HCT116 (cell line): ENCODE results near the gene BAIAP2. TPM values are rescaled to one million over a fixed set of nuclear protein-coding genes. Genes with fewer than 3 reads are reported as not detected.

Experiments
- ATAC-seq: fragments of 200-7000 bp; cut with Tn5 transposase; 2 replicates; pipeline ENCODE4 v1.9.1; 2020; ENCODE audit warnings: mild to moderate bottlenecking, moderate library complexity
- BruUV-seq: library from RNA; stranded (reverse); fragments of 400-500 nt; replicated peaks from 2 replicates; lab custom pipeline; 2021; lab: Mats Ljungman, UMichigan
- CTCF ChIA-PET: fragments of 300-600 bp; sonication (Branson Sonifier 250); formaldehyde crosslinking; loops from one replicate; lab custom pipeline; 2021; ENCODE audit warnings: antibody characterized with exemption; lab: Charles Lee
- POLR2A ChIA-PET: fragments of 300-600, 350-600 bp; sonication (Branson Sonifier 250); formaldehyde crosslinking; loops from one replicate; lab custom pipeline; 2021; ENCODE audit warnings: antibody characterized with exemption; lab: Charles Lee
- RAD21 ChIA-PET, 2 experiments: fragments of 300-600 bp; sonication (Branson Sonifier 250); formaldehyde crosslinking; loops; one replicate each; lab custom pipeline; 2023; ENCODE audit warnings: low total read pairs in 2 of 2; ENCODE audit not compliant: uncharacterized antibody in 2 of 2, unreplicated experiment in 2 of 2, low non-redundant PET in 1 of 2; lab: Charles Lee
- DNase-seq: peaks from one replicate; pipeline ENCODE4 v3.0.0-alpha.2; 2010; ENCODE audit warnings: low read depth, low spot score
- H2AFZ ChIP-seq: fragments of 200-600 bp; shearing (Covaris generic), sonication (generic); 2 replicates; pipeline ENCODE4 v1.6.1; 2017; ENCODE audit warnings: low read depth, mixed run types, mixed read lengths, antibody characterized with exemption, low read length; ENCODE audit not compliant: poor library complexity, severe bottlenecking
- H3K27ac ChIP-seq: 2 replicates; pipeline ENCODE4 v1.5.1; 2012; ENCODE audit warnings: low read depth, low read length
- H3K27me3 ChIP-seq: fragments of 200-600 bp; sonication (generic); 2 replicates; pipeline ENCODE4 v1.6.1; 2016; ENCODE audit warnings: mixed run types, low read length, mixed read lengths; ENCODE audit not compliant: insufficient read depth
- H3K36me3 ChIP-seq, 2 experiments: fragments of 200-500 bp in 1 of 2; fragments of 200-600 bp in 1 of 2; sonication (Bioruptor generic) in 1 of 2; sonication (generic) in 1 of 2; 2 replicates each; pipeline versions ENCODE4 v1.5.1 to v1.6.1; 2014 to 2016; ENCODE audit warnings: low read length in 2 of 2, inconsistent platforms in 1 of 2, mixed read lengths in 1 of 2, mixed run types in 1 of 2; ENCODE audit not compliant: insufficient read depth in 2 of 2, control insufficient read depth in 1 of 2
- H3K4me1 ChIP-seq, 2 experiments: fragments of 200-600 bp in 1 of 2; sonication (generic) in 1 of 2; 2 replicates each; pipeline versions ENCODE4 v1.5.1 to v1.6.1; 2012 to 2017; ENCODE audit warnings: low read length in 2 of 2, inconsistent platforms in 1 of 2, mild to moderate bottlenecking in 1 of 2, mixed read lengths in 1 of 2, mixed run types in 1 of 2, moderate library complexity in 1 of 2; ENCODE audit not compliant: insufficient read depth in 2 of 2, control insufficient read depth in 1 of 2
- H3K4me2 ChIP-seq: fragments of 200-600 bp; sonication (generic); 2 replicates; pipeline ENCODE4 v1.6.1; 2017; ENCODE audit warnings: mixed run types, low read length, mixed read lengths
- H3K4me3 ChIP-seq, 2 experiments: fragments of 200-600 bp in 1 of 2; sonication (generic) in 1 of 2; replicated peaks in 1 of 2; 2 replicates each; pipeline ENCODE4 v1.5.1; 2011 to 2016; ENCODE audit warnings: low read length in 2 of 2, control low read depth in 1 of 2, low read depth in 1 of 2, mild to moderate bottlenecking in 1 of 2, mixed read lengths in 1 of 2, mixed run types in 1 of 2
- H3K79me2 ChIP-seq: fragments of 200-600 bp; sonication (generic); 2 replicates; pipeline ENCODE4 v1.6.1; 2017; ENCODE audit warnings: mild to moderate bottlenecking, mixed run types, low read length, moderate library complexity, mixed read lengths; ENCODE audit not compliant: insufficient read depth
- H3K9ac ChIP-seq: fragments of 200-600 bp; sonication (generic); 2 replicates; pipeline ENCODE4 v1.6.1; 2016; ENCODE audit warnings: low read length, mixed read lengths
- H3K9me2 ChIP-seq: fragments of 200-600 bp; sonication (generic), shearing (Covaris generic); 2 replicates; pipeline ENCODE4 v1.6.1; 2017; ENCODE audit warnings: mixed run types, mild to moderate bottlenecking, moderate library complexity; ENCODE audit not compliant: insufficient read depth
- H3K9me3 ChIP-seq, 2 experiments: fragments of 200-500 bp in 1 of 2; fragments of 200-600 bp in 1 of 2; sonication (Bioruptor generic) in 1 of 2; sonication (generic) in 1 of 2; 2 replicates each; pipeline ENCODE4 v1.6.1; 2014 to 2017; ENCODE audit warnings: low read length in 2 of 2, mixed read lengths in 2 of 2, inconsistent platforms in 1 of 2, low read depth in 1 of 2, mild to moderate bottlenecking in 1 of 2, mixed run types in 1 of 2, moderate library complexity in 1 of 2; ENCODE audit not compliant: control insufficient read depth in 1 of 2, insufficient read depth in 1 of 2
- H4K20me1 ChIP-seq: fragments of 200-600 bp; sonication (generic), shearing (Covaris generic); 2 replicates; pipeline ENCODE4 v1.6.1; 2017; ENCODE audit warnings: mixed run types, mild to moderate bottlenecking, moderate library complexity; ENCODE audit not compliant: insufficient read depth
- ATF3 ChIP-seq: IDR thresholded peaks from 2 replicates; pipeline ENCODE4 v1.6.1; 2012
- CBX3 ChIP-seq: IDR thresholded peaks from 2 replicates; pipeline ENCODE4 v1.6.1; 2012; ENCODE audit warnings: low read depth
- CEBPB ChIP-seq: IDR thresholded peaks from 2 replicates; pipeline ENCODE4 v1.6.1; 2012; ENCODE audit warnings: low read depth
- EGR1 ChIP-seq: IDR thresholded peaks from 2 replicates; pipeline ENCODE4 v1.6.1; 2012; ENCODE audit warnings: low read depth
- ELF1 ChIP-seq: IDR thresholded peaks from 2 replicates; pipeline ENCODE4 v1.6.1; 2012; ENCODE audit warnings: low read depth, borderline replicate concordance
- EZH2phosphoT487 ChIP-seq: fragments of 200-600 bp; IDR thresholded peaks from 2 replicates; pipeline ENCODE4 v1.6.1; 2018; ENCODE audit warnings: antibody characterized with exemption, borderline replicate concordance
- FOSL1 ChIP-seq: IDR thresholded peaks from 2 replicates; pipeline ENCODE4 v1.6.1; 2012; ENCODE audit warnings: low read depth
- MAX ChIP-seq: IDR thresholded peaks from 2 replicates; pipeline ENCODE4 v1.6.1; 2012
- POLR2A ChIP-seq: IDR thresholded peaks from 2 replicates; pipeline ENCODE4 v1.7.0; 2011; ENCODE audit warnings: borderline replicate concordance; ENCODE audit not compliant: insufficient read depth, insufficient read length; ENCODE audit errors: extremely low read depth
- SIN3A ChIP-seq: IDR thresholded peaks from 2 replicates; pipeline ENCODE4 v1.6.1; 2012; ENCODE audit warnings: low read depth
- SP1 ChIP-seq: IDR thresholded peaks from 2 replicates; pipeline ENCODE4 v1.6.1; 2012; ENCODE audit warnings: low read depth
- TCF7L2 ChIP-seq: IDR thresholded peaks from 2 replicates; pipeline ENCODE4 v1.7.0; 2011; ENCODE audit warnings: borderline replicate concordance, inconsistent platforms; ENCODE audit not compliant: insufficient read depth, insufficient read length; ENCODE audit errors: extremely low read depth
- YY1 ChIP-seq: IDR thresholded peaks from 2 replicates; pipeline ENCODE4 v1.6.1; 2011; ENCODE audit warnings: low read length, low read depth, moderate library complexity, mild to moderate bottlenecking; ENCODE audit not compliant: insufficient replicate concordance; ENCODE audit errors: extremely low read depth
- intact Hi-C: fragments of 100-400 bp; cut with micrococcal nuclease; formaldehyde crosslinking; loops from 2 replicates; pipeline ENCODE4 v1.10.0; 2022
- total RNA-seq: library from RNA; stranded (reverse); gene quantifications from one replicate; pipeline ENCODE4 v1.2.1, GENCODE V29; 2021; ENCODE audit not compliant: unreplicated experiment

The BAIAP2 gene
- total RNA-seq, 1 experiment from 2014 or later: 105 TPM

- no peaks in the 10 kb centered on the region for H3K9me2 ChIP-seq
- H3K4me2 ChIP-seq: no peak overlapping the region
- ATAC-seq (no peak), DNase-seq (no peak)
- peaks cover 24 to 36% of the 10 kb centered on the region in 2 experiments; a peak in 3 of 4 replicates for H3K36me3 ChIP-seq
- no peaks in the 10 kb centered on the region for H3K27me3 ChIP-seq
- H3K4me3 ChIP-seq: no peak overlapping the region
- no TSS peak for BruUV-seq
- POLR2A ChIA-PET: no interaction called here
- H3K27ac ChIP-seq: no peak overlapping the region
- no peaks in the 10 kb centered on the region for H4K20me1 ChIP-seq
- peaks cover 12 to 19% of the 10 kb centered on the region in 2 experiments for H3K4me1 ChIP-seq
- no peaks in the 10 kb centered on the region for H3K79me2 ChIP-seq
- no peaks in the 10 kb centered on the region for H3K9me3 ChIP-seq
- CTCF ChIA-PET: interaction anchor here (0.8 kb wide), 1 partner anchor 9 kb away, joined by 3 read pairs; no protein-coding TSS in a partner anchor
- H3K9ac ChIP-seq: no peak overlapping the region
- intact Hi-C loops: no loop called here
- no peak for TF ChIP-seq YY1
- TF ChIP-seq TCF7L2: no peak
- no peak for TF ChIP-seq ELF1
- no peak for TF ChIP-seq EGR1
- TF ChIP-seq SP1: no peak
- TF ChIP-seq MAX: no peak
- TF ChIP-seq SIN3A: no peak
- TF ChIP-seq CBX3: no peak
- TF ChIP-seq POLR2A: no peak
- no peak for TF ChIP-seq FOSL1
- no peak for TF ChIP-seq CEBPB
- no peak for TF ChIP-seq ATF3
- no peak for TF ChIP-seq EZH2phosphoT487
- no peak overlapping the region for H2AFZ ChIP-seq
- RAD21 ChIA-PET: no interaction called here
Measured at GRCh38 chr17:80998118-80998747, 36.7 kb upstream of the BAIAP2 start.
